PC-9 (cell line): Measurements from ENCODE around the gene CACNA1E. TPM values are rescaled to one million over a fixed set of nuclear protein-coding genes. Genes with fewer than 3 reads are reported as not detected.

ENCODE experiments used
- BruUV-seq: library from RNA; stranded (reverse); fragments of 400-500 nt; replicated peaks from 2 replicates; lab custom pipeline; 2021; lab: Mats Ljungman, UMichigan
- CTCF ChIA-PET: fragments of 300-600 bp; sonication (Branson Sonifier 250); formaldehyde crosslinking; loops from one replicate; lab custom pipeline; 2022; ENCODE audit warnings: antibody characterized with exemption; lab: Charles Lee
- POLR2A ChIA-PET: fragments of 300-600 bp; sonication (Branson Sonifier 250); formaldehyde crosslinking; loops from one replicate; lab custom pipeline; 2022; ENCODE audit warnings: antibody characterized with exemption; ENCODE audit not compliant: unreplicated experiment; lab: Charles Lee
- DNase-seq, 2 experiments: peaks; one replicate each; pipeline versions ENCODE4 v3.0.0 to v3.0.0-alpha.2; 2015 to 2022; ENCODE audit warnings: mixed read lengths in 1 of 2
- H2AFZ ChIP-seq: fragments of 200-600 bp; sonication (generic); 2 replicates; pipeline ENCODE4 v1.8.1; 2017; ENCODE audit warnings: antibody characterized with exemption
- H3F3A ChIP-seq: fragments of 200-600 bp; sonication (generic); 2 replicates; pipeline ENCODE4 v1.8.1; 2017; ENCODE audit warnings: antibody characterized with exemption, mild to moderate bottlenecking, low read depth; ENCODE audit not compliant: insufficient read depth
- H3K27ac ChIP-seq: fragments of 200-600 bp; sonication (generic); 2 replicates; pipeline ENCODE4 v1.6.1; 2016; ENCODE audit warnings: mixed run types
- H3K27me3 ChIP-seq: fragments of 200-600 bp; sonication (generic); 2 replicates; pipeline ENCODE4 v1.6.1; 2016; ENCODE audit warnings: low read depth, mixed run types; ENCODE audit not compliant: insufficient read depth
- H3K36me3 ChIP-seq: fragments of 200-600 bp; sonication (generic); 2 replicates; pipeline ENCODE4 v1.6.1; 2016; ENCODE audit warnings: low read depth, mixed run types
- H3K4me1 ChIP-seq: fragments of 200-600 bp; sonication (generic); replicated peaks from 2 replicates; pipeline ENCODE4 v1.6.1; 2016; ENCODE audit warnings: mixed run types; ENCODE audit not compliant: insufficient read depth
- H3K4me2 ChIP-seq: fragments of 200-600 bp; sonication (generic); 2 replicates; pipeline ENCODE4 v1.6.1; 2017; ENCODE audit warnings: mixed run types
- H3K4me3 ChIP-seq: fragments of 200-600 bp; sonication (generic); 2 replicates; pipeline ENCODE4 v1.6.1; 2016; ENCODE audit warnings: mixed run types
- H3K79me2 ChIP-seq: fragments of 200-600 bp; sonication (generic); 2 replicates; pipeline ENCODE4 v1.6.1; 2017; ENCODE audit warnings: low read depth, mixed run types
- H3K9me2 ChIP-seq: fragments of 200-600 bp; sonication (generic); 2 replicates; pipeline ENCODE4 v1.8.1; 2017; ENCODE audit warnings: mild to moderate bottlenecking; ENCODE audit not compliant: insufficient read depth
- H3K9me3 ChIP-seq: fragments of 200-600 bp; sonication (generic); 2 replicates; pipeline ENCODE4 v1.8.1; 2016; ENCODE audit warnings: low read depth; ENCODE audit not compliant: insufficient read depth
- H4K20me1 ChIP-seq: fragments of 200-600 bp; sonication (generic); 2 replicates; pipeline ENCODE4 v1.8.1; 2017; ENCODE audit not compliant: insufficient read depth
- CTCF ChIP-seq: fragments of 200-600 bp; sonication (generic); conservative IDR thresholded peaks from 2 replicates; pipeline ENCODE4 v1.6.1; 2017; ENCODE audit warnings: mixed run types, antibody characterized with exemption, mild to moderate bottlenecking, moderate library complexity
- EZH2 ChIP-seq: fragments of 200-600 bp; sonication (generic); IDR thresholded peaks from 2 replicates; pipeline ENCODE4 v1.8.0; 2017; ENCODE audit warnings: antibody characterized with exemption, low read depth
- intact Hi-C: fragments of 100-400 bp; cut with micrococcal nuclease; formaldehyde crosslinking; loops from one replicate; pipeline ENCODE4 v1.10.0; 2022; ENCODE audit not compliant: unreplicated experiment
- total RNA-seq: library from RNA; stranded (reverse); gene quantifications from 2 replicates; pipeline ENCODE4 v1.2.3, GENCODE V29; 2021

Gene CACNA1E
- total RNA-seq, 1 experiment from 2014 or later: not detected

DNA sequence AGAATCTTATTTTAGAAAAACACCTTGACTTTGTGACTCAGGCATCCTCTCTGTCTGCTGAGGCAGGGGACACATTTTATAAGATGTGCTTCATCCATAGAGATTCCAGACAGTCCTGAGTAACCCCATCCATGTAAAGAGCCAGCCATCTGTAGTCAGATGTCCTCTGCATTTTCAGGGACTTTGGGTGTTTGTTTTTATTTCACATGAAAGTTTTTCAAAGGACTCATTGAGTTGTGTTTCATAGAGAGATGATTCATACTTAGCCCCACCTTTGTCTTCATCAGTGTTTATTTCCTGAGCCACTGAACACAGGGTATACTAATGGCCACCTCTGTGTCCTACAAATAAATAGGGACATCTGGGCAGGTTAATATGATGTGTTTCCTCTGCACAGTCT, 280.4 kb downstream of the CACNA1E start:
- Histone ChIP-seq H3K4me3 (no peak overlapping the region), H3K4me1 (no peaks in the 10 kb centered on the region), H3K36me3 (no peaks in the 10 kb centered on the region), H3K27ac (no peak overlapping the region), H3K4me2 (no peak overlapping the region), H2AFZ (no peak overlapping the region), H3K9me2 (no peaks in the 10 kb centered on the region), H4K20me1 (no peaks in the 10 kb centered on the region), H3K9me3 (no peaks in the 10 kb centered on the region), H3K27me3 (peaks cover 9% of the 10 kb centered on the region; the same call in 1 of the 2 replicates), H3F3A (no peaks in the 10 kb centered on the region), H3K79me2 (no peaks in the 10 kb centered on the region)
- intact Hi-C loops: no loop called here
- no peak for TF ChIP-seq EZH2
- no peak for TF ChIP-seq CTCF
- no TSS peak for BruUV-seq
- CTCF ChIA-PET: no interaction called here
- DNase-seq: no peak
- POLR2A ChIA-PET: no interaction called here

DNA sequence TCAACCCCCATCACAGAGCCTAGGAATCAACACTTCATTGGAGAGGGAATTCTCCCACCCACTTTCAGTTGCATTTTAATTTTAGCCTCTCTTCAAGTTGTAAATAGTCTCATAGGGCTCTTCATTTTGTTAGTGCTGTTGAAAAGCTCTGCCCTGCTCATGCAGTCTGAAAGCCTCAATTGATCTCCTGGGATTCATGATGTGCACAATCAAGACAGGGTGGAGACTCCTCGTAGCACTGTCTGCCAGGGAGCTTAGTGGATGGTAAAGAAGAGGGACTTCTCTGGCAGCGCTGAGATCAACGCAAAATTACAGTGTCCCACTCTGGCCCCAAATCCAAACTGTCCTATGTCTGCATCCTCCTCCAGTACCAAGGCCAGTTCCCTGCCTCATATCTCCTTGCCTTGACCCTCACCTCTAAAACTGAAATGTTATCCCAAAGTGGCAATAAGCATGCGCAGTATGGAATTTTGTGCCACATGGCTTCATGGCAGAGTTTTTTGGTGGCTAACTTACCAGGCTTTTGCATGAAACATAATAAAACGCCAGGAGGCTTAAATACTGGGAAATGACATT, 282.2 kb downstream of the CACNA1E start:
- intact Hi-C loops: no loop called here
- no peaks in the 10 kb centered on the region for H3K36me3 ChIP-seq
- no peak overlapping the region for H3K4me3 ChIP-seq
- no peaks in the 10 kb centered on the region for H4K20me1 ChIP-seq
- BruUV-seq: no TSS peak
- no peaks in the 10 kb centered on the region for H3K79me2 ChIP-seq
- no peak for TF ChIP-seq EZH2
- TF ChIP-seq CTCF: no peak
- ChIA-PET POLR2A (no interaction called here), CTCF (no interaction called here)
- no peaks in the 10 kb centered on the region for H3F3A ChIP-seq
- H3K27ac ChIP-seq: no peak overlapping the region
- H3K9me2 ChIP-seq: no peaks in the 10 kb centered on the region
- 0 out of 2 replicates have a peak, but pooled peaks cover 7% of the 10 kb centered on the region for H3K27me3 ChIP-seq
- no peaks in the 10 kb centered on the region for H3K4me1 ChIP-seq
- H3K4me2 ChIP-seq: no peak overlapping the region
- DNase-seq: no peak
- no peak overlapping the region for H2AFZ ChIP-seq
- H3K9me3 ChIP-seq: no peaks in the 10 kb centered on the region

DNA sequence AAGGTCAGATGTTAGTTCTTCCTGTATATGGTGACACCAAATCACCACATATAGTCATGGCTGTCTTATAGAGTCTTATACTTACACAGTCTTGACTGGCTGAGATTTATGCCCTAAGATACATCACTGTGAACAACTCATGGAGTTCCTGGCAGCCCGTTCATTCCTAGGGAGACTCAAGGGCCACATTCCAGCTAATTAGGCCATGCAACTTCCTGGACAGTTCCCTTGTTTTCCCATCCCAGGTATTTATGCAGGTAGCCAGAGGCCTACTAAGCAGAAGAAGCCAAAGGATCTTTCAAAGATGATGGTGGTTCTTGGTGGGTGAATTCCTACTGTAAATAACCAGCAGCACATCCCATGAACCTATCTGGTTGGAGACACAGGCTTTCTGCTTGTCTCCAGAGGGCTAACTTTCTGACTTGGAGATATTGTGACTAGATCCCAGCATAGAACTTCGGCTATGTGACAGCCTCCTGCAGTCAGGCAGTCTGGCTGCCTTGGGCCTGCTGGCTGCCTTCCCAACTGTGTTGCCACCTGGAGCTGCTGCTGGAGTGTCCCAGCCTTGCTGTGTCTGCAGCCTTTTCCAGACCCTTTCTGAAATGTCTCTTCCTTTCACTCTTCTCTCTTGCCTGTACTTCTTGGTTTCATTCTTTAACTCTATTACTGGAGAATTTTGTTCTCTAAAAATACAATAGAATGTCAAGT, 283.8 kb downstream of the CACNA1E start:
- ChIA-PET CTCF (no interaction called here), POLR2A (no interaction called here)
- Histone ChIP-seq H3K9me3 (no peaks in the 10 kb centered on the region), H3K36me3 (no peaks in the 10 kb centered on the region), H3K4me3 (no peak overlapping the region), H2AFZ (no peak overlapping the region), H3F3A (no peaks in the 10 kb centered on the region), H3K9me2 (no peaks in the 10 kb centered on the region), H3K4me2 (no peak overlapping the region), H4K20me1 (no peaks in the 10 kb centered on the region), H3K4me1 (no peaks in the 10 kb centered on the region), H3K27me3 (no peaks in the 10 kb centered on the region), H3K27ac (no peak overlapping the region), H3K79me2 (no peaks in the 10 kb centered on the region)
- TF ChIP-seq EZH2 (no peak), CTCF (no peak)
- no TSS peak for BruUV-seq
- no peak for DNase-seq
- intact Hi-C loops: no loop called here
